SW 1271 (cell line): ENCODE data around the gene LRP8.
A peak's percentile ranks its signal among the peaks of the same experiment; 100 is the strongest.
"Not testable (repeated sequence)": the region's sequence is repeated elsewhere in the genome, so short reads cannot be mapped to it uniquely, and the experiment has no call there.

Source experiments
- DNase-seq, 2 experiments: peaks; one replicate each; lab custom pipeline; 2025; lab: John Stamatoyannopoulos, UW

The LRP8 gene

DNA sequence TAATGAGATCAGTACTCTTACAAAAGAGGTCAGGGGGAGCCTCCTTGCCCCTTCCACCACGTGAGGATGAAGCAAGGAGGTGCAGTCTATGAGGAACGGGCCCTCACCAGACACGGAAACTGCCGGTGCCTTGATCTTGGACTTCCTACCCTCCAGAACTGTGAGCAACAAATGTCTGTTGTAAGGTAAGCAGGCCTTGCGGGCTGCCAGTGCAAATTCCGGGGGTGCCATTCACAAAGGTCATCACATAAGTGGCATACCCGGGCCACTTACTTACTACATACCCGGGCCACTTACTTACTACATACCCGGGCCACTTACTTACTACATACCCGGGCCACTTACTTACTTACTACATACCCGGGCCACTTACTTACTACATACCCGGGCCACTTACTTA is 44.7 kb downstream of the LRP8 start:
- DNase-seq, result not testable (repeated sequence)

DNA sequence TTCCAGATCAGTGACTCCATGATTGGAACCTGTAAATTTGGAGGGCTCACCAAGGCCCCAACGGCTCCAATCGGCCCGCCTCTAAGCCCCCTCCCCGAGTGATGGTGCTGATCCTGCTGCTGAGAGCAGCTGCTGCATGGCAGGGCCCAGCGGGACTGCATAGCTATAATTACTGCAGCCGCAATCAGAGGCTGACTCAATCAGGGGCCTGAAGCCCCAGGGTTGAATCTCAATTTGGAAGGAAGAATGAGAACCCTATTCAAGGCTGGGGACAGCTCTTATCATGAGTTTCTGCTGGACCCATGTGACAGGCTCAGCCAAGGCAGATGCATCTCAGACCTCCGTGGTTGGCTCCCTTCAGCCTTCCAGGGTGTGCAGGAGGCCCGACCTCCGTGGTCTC is 46.7 kb downstream of the LRP8 start:
- DNase-seq, result no peak

DNA sequence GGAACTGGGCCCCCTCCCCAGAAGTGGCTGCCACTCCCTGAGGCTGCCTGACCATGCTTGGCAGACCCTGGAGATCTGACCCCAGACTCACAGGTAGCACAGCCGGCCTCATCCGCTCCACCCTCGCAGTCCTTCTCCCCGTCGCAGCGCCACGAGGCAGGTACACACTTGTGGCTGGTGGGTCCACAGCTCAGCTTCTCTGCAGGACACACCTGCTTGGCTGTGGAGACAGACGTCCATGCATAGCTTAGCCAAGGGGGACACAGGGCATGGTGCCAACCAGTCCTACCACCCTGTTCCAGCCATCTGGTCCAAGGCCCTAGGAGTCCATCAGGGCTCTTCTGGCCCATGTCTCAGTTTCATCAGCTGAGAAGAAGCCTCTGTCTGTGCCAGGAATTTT is 47.4 kb downstream of the LRP8 start:
- no peak for DNase-seq

DNA sequence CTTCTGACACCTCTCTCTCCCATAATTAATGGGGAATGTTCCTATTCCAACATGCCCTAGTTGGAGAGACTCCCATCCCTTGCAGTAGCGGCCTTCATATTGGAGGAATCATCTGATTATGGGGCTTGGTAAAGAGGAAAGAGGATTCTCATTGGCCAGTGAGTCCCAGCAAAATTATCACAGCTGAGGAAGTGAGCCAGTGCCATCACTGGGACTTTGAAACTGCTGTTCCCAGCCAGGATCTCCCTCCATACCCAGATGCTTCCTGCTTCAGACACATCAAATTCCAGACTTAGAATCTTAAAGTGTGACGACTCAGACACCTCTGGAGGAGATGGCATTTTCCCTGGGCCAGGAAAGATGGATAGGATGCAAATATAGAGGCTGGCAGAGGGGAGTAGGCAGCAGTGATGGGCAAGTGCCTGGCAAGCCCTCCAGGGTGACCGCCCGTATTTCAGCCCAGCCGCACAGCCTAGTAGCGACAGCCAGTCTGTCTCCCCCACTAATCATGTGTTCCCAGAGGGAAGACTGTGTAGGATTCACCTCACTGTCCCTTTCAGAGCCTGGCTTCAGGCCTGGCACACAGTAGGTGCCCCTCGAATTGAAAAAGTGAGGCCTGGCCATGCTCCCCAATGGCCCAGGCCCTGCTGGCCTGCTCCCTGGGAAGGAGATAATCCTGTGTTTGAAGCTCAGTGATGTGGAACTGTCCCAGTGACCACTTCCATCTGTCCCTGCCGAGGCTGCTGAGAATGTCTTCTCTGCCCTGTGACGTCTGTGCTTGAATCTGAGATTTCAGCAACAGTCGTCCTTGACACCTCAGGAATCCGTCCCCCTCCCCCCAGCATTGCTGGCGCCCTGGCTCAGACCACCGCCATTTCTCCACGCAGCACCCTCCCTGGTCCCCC is 48.3 kb downstream of the LRP8 start:
- no peak for DNase-seq

DNA sequence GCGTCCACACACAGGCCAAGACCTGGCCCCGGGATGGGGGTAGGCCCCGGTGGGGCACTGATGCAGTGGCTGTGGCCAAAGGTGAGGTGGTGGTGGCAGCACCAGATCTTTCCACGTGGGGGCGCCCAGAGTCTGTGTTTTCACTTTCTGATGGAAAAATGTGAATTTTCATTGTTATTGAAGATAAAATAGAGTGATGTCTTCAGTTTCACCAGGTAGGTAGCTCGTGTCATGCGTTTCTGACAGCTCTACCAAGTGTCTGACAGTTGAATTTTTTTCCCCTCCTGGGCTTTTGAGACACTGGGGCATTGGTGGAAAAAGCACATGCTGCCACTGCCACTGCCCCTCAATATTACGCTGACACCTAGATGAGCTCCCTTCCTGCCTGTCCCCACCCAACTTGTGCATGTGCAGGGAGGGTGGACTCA is 49.6 kb downstream of the LRP8 start:
- peak; percentile 4 to 15 for DNase-seq

DNA sequence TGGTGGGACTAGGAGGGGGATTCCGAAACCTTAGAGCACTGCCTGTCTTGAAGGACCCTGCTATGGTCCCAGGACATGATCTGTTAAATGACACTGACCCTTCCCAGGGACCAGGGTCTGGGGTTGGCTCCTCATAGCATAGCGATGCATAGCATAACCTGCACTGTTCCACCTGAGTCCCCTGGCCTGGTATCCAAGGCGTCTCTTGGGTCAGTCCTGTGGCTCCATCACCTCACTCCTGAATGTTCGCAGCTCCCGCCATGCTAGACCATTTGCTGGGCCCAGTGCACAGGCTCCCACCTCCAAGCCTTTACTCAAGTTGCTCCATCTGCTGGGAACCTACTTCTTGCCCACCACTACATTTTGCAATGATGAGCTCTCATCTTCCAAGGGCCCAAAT is 50.5 kb downstream of the LRP8 start:
- DNase-seq, result no peak

DNA sequence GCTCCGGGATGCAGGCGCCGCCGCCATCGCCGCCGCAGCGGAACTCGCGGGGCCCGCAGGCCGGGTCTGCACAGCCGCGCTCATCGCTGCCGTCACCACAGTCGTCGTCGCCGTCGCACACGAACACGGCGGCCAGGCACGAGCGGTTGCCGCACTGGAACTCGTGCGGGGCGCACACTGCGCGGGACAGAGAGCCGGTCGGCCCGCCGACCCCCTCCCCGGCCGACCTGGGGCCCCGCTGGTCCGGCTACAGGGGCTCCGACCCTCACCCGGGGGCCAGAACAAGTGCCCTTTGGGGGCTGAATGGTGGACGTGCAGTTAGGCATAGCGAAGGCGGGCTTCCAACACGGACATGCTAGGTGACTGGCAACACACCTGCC is 51.0 kb downstream of the LRP8 start:
- no peak for DNase-seq

DNA sequence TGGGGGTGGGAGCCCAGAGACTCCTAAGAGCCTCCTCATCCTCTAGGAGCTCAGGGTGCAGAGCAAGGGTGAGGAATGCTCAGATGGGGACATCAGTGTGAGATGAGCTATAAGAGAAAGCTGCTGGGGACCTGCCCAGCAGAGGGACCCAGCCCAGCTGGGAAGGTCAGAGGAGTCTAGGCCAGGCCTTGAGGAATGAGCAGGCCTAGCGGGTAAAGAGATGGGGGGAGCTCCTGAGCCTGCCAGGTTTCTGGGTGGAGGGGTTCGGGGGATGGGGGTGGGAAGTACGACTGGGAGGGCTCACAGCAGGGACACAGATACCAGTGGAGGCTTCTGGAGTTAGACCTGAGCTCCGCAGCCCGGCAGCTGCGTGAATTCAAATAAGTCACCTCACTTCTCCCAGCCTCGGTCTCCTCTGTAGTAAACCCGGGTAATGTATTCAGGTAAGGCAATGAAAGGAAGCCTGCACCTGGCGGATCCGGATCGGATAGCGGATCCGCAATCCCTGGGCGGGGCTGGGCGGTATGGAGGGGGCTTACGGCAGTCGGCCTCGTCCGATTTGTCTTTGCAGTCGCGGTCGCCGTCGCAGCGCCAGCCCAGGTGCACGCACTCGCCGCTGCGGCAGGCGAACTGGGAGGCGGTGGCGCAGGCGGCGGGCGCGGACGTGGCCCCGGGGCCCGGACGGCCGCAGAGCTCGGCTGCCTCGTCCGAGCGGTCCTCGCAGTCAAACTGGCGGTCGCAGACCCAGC is 51.5 kb downstream of the LRP8 start:
- DNase-seq, result no peak

DNA sequence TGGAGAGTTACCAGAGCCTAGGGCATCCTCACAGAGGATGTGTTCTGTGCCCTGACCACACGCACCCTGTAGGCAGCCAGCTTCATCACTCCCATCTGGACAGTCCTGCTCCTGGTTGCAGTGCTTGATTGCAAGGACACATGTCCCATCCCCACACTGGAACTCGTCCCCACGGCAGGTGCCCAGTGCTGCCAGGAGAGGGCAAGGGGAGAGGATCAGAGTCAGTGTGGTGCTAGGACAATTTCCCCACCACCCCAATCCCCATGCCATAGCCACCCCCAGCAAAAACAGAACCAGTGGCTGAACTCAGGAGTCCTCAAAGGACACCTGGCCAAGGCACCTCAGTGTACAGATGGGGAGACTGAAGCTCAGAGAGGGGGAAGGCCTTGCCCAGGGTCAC is 52.3 kb downstream of the LRP8 start:
- no peak for DNase-seq

DNA sequence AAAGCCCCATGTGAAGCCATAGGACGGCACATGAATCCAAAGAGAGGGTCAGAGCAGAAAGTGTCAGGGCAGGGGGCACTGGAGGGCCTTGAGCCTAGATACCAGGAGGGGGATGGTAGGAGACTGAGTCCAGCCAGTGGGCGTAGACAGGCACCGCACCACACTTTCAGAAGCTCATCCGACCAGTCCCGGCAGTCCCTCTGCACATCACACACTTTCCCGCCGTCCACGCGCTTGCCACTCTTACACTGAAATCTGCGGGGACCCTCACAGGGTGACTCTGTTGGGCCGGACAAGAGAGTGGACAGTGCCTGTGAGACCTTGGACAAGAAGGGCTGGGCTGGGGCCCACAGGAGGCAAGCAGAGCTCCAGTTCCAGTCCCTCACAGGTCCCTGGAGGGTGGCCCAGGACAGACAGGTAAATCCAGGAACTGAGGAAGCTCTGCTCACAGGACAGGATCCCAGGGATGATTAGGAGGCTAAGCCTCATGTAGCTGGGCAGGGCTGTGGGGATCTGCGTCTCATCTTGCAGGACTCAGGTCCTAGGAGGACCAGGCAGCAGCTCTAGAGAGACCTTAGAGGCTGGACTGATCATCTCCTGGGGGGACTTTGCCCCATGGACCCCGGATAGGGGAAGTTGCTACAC is 53.2 kb downstream of the LRP8 start:
- no peak for DNase-seq

DNA sequence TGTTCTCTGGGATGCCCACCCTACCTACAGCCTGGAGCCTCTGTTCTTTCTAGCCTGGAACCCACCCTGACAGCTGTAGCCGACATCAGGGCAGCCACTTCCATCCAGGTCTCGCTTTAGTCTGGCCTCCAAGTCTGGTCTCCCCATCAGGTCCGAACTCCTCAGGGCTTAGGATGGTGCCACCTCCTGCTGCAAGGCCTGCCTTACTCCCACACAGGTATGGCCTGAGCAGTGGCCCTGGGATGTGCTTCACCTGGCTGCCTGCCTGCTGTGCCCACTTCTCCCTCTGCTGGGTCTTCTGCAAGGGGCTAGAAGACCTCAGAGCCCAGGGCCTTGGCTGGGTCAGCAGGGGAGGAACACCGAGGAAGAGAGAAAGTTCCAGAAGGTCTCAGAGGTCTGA is 53.8 kb downstream of the LRP8 start:
- no peak for DNase-seq

DNA sequence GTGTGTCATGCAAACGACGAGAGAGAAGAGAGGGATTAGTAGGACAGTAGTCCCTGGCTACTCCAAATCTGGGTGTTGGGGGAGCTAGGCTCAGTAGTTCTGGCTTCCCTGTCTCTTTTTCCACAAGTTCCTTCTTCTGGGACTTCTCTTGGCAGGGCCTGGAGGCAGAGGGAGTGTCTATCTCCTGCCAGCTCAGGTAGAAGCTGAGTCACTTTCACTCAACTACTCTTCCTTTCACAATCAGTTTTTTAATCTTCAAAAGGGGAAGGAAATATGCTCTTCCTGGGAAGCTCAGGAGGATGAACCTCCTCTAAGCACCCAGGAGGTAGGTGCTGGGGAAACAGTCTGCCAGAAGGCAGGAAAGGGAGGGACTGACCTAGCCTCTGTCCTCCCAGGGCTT is 54.3 kb downstream of the LRP8 start:
- DNase-seq, result no peak

DNA sequence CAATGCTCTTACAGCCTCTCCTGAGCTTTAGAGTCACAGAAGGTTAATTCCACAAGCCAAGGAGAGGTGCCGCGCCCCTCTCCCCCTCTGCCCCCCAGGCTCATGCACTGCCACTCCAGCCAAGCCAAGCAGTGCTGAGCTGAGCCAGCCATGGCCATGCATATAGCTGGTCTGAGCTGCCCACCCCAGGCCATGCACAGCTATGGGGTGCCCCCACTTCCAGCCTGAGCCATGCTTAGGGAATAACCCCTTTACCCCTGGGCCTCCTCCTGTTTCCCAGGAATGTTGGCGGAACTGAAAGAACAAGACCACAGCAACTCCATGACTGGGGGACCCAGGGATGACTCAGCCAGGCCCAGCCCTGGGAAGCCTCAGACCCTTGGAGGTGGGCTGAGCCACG is 55.5 kb downstream of the LRP8 start:
- no peak for DNase-seq

DNA sequence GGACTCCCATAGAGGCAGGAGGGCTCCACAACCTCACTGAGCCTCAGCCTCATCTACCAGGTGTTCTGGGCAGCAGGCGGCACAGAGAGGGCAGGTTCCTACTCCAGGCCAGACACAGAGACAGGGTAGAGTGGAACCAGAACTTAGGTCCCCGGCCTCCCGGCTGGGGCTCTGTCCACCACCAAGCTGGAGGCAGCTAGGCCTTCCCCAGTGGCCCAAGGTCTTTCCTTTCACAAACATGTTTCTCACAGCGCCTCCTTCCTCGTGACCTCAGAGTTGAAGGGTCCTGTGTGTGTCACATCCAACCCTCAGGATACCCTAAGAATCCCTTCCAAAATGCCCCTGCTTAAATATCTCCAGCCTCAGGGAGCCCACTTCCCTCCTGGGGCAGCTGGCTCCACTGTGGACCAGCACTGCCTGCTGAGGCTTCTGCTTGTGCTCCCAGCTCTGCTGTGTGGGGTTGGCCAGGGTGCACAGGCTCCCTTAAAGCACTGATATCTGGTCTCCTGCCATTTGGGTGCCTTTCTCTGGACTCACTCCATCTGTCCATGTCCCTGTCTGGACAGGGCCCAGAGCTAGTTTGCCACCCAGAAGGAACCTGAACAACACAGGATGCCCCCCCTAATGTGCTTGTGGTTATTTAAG is 56.3 kb downstream of the LRP8 start:
- no peak for DNase-seq

DNA sequence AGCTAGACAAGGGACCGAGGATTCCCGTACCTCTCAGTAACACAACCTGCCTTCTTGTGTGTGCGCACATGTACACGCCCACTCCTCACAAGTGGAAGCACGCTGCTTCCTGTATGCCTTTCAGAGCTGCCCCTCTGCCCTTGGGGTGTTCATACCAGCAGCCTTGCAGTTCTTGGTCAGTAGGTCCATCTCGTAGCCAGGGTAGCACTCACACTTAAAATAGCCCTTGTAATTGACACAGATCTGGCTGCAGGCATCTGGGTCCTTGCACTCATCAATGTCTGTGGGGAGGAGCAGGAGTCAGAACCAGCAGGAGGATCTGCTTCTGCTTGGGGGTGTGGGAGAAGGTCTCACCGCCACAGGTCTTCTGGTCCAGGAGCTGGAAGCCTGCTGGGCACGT is 57.0 kb downstream of the LRP8 start:
- DNase-seq, result no peak

DNA sequence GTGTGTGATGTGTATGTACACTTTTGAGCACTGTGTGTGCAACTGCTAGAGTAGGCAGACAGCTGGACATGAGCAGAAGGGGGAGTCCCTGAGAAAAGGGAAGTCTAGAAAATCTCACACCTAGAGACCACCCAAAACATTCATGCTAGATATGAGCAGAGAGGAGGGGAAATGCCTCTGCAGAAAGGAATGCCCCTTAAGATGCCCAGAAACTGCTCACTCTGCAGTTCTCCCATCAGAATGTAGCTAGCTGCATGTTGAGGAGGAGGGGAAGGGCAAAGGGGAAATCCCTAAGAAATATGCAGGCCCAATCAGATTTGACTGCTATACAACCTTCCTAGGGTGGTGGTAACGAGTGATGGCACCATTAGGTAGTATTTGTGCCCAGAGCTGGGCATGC is 57.8 kb downstream of the LRP8 start:
- no peak for DNase-seq

DNA sequence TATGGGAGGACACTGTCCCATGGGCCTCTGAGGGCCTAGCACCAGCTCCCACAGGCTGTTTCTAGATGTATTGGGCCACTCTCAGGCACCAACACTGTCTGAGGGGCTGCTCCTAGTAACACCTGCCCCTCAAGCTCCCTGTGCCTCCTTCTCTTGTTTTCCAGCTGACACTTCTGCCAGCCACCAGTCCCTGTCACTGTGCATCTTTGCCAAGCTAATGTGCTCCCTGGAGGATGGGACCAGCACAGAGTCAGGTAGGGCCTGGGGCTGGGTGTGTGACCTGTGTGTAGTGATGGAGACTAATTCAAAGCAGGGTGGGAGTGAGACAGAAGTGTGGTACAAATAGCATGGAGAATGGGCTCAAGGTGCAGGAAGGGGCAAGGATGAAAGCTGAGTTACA is 60.1 kb downstream of the LRP8 start:
- no peak for DNase-seq

DNA sequence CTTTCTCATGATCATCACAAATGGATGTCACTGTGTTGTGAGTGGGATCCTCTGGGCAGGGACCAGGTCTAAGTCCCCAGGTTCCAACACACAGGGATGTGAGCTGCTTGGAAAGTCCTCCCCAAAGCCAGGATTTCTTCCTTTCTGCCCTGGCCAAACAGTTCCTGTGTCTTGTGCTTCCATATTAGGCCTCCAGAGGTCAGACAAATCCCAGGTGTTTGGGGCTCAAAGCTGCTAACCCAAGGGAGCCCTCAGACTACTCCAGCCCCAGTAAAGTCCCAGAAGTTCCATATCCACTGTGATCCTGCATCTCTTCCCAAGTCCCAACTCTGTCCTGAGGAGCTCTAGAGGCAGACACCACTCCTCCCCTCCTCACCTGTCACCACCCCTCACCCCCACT is 61.8 kb downstream of the LRP8 start:
- no peak for DNase-seq

DNA sequence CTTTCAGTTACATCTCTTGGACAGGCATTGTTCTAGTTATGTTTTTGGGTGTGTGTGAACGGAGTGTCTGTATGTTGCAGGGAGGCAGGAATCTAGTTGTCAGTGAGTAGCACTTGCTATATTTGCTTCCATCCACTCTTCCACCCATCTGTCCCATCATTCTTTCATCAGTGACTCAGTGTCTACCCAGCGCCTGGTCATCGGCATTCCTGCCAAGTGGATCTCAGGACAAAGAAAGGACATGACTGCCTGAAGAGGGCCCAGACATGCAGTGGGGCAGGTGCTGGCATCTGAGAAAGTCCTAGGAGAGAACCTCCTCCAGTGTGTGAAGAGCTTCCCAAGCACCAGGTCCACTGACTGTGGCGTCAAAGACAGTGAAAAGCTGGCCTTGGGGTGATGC is 62.3 kb downstream of the LRP8 start:
- DNase-seq, result no peak

DNA sequence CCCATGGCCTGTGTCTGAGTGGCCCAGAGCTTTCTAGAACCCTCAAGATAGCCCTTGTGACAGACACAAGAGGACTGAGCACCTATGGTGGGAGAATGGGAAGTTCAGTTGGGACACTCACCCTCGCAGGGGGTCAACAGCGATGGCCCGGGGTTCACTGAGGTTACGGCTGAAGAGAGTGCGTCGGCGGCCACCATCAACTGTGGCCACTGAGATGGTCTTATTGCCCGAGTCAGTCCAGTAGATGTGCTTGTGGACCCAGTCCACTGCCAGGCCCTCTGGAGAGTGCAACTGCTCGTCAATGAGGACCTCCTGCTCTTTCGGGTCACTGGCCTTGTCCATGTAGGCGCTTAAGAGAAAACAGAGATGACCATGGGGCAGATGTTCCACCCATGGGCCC is 63.8 kb downstream of the LRP8 start:
- DNase-seq, result no peak

DNA sequence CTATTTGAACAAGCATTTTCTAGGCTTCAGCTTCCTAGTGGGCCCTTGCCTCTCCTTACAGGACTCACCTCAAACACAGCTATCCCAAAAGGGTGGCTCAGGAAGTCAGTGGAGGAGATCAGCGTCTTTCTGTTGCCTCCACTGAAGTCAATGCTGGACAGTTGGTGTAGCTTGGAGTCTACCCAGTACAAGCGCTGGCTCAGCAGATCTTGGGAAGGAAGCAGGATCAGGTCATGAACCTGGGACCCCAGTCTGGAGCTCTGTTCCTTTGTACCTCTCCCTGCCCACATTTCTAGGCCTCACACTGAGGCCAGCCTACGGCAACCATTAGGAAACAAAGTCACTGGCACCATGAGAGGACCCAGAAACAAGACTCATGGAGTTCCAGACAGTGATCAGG is 65.9 kb downstream of the LRP8 start:
- no peak for DNase-seq

DNA sequence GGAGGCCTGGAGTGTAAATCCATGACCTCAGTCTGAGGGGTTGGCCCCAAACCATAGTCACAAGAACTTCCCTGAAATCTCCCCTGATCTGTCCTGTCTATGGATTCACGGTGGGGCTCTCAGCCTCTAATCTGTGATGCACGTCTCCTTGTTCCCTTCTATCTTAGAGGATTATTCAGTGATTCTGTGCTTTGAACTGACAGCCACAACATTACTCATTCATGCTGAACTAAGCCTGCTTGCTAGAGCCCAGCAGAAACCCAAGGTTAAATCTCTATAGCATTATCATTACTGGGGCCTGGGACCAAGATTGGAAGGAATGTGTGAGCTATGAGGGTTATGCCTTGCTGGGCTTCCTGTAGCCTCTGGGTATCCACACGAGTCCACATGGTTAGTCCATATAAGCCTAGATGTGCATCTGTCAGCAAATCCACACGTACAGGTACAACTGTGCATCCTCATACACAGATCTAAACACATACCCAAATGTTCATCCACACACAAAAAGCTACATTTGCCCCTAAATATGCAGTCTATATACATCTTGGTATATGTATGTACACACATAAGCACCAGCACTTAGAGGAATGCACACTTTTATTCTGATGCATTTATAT is 67.1 kb downstream of the LRP8 start:
- no peak for DNase-seq
